GM18867 (cell line): ENCODE measurements around the gene C14orf93.

Source experiments
- ATAC-seq: cut with Tn5 transposase; IDR thresholded peaks from one replicate; pipeline ENCODE4 v1.9.1; 2021; ENCODE audit warnings: mild to moderate bottlenecking, moderate library complexity; ENCODE audit not compliant: unreplicated experiment

The C14orf93 gene

GRCh38 chr14:23009939-23010726 lies at the start of gene C14orf93:
Gene C14orf93 (minus strand): TSS chr14:23010143. CDS start chr14:22999023, 11,120 bp downstream.
- peak; percentile 44 for ATAC-seq

DNA sequence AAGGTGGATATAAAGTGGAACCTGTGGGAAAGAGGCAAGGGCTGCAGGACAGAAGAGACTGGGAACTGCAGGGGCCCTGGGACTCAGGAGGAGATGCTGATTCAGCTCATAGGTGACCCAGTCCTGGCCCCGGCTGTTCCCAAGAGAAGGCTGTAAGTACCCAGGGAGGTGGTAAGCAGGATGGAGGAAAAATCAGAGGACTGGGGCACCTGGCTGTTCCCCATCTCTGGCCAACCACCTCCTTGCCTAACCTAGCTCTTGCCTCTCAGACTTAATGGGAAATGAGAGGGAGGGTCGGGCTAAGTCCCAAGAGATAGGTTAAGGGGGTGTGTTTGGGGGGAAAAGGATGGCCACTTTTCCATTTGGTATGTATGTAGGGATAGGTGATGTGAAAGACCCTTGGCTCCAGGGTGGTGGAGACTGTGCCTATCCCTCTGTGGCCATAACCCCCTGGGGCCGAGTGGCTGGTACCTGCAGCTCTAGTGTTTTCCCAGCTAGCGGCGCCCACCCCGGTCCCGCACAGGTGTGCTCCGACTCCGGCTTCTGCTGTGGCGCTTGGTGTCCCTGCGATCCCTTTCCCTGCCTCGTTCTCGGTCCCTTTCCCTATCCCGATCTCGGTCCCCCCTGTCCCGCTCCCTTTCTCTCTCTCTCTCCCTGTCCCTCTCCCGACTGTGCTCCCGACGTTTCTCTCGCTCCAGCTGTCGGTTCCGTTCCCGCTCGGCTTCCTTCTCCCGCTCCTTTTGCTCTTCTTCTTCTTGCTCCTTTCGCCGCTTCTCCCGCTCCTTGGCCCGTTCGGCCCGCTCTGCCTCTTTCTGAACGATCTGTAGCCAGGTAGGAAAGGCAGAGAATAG lies 48.9 kb upstream of the C14orf93 start:
- no peak for ATAC-seq

DNA sequence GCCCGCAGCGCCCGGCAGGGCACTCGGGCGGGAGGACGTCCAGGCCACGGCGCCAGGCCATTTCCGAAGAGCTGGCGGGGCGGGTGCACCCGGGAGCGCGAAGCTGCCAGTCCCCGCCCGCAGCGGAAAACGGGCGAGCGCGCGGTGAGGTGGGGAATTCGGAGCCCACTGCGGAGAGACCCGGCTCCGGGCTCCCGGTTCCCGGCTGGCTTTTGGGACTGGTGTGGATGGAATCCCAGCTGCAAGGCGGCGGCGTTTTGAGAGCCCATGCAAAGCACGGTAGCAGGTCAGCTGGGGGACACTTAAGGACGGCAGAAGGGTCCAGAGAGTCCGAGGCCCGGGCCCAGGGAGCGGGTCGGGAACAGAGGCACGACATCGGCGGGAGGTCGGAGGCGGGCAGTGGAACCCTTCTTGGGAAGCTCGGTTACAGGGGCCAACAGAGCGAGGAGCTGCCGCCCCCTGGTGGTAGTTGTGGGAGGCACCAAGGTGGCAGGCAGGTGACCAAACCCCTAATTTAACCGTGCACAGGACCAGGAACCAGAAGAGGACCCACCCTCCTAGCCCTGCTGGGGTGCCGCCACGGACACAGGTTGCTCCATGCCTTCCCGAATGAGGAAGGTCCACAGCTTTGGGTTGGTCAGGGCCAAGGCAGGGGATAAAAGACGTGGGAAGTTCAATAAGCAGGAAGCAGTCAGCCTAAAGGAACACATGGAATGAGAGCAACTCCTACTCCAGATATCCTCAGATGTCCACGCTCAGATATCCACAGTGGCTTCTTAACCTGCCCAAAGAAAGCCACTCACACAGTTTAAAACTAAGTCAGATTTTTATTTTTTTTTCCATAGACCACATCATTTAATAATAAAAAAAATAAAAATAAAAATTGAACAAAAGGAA lies 48.1 kb upstream of the C14orf93 start:
- ATAC-seq, result peak; percentile 63

- ATAC-seq, result peak; percentile 57
These were observed 47.2 kb upstream of the C14orf93 start, which contains the start of gene CDH24 for GRCh38 chr14:23056956-23057756. Gene CDH24 (minus strand): TSS chr14:23057520. CDS start chr14:23055733, 1,787 bp downstream.

- peak; percentile 60 for ATAC-seq
These were observed 46.4 kb upstream of the C14orf93 start for GRCh38 chr14:23056145-23056955.

- ATAC-seq, result no peak
These were observed 45.7 kb upstream of the C14orf93 start for GRCh38 chr14:23055621-23056144.

DNA sequence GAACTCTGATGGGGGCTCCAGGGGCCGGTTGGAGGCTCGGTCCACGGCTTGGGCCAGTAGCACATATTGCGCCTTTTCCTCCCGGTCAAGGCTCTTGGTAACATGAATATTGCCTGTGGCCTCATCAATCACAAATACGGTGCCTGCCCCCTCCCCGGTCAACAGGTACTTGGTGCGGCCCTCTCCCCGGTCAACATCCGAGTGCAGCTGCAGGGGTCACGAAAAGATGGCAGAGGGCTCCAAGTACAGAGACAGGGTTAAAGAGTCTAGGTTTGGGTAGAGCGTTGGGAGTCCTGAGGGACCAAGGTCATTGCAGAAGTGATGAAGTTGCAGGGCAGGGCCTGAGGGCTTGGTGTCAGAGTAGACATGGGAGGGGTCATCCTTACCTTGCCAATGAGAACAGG lies 45.2 kb upstream of the C14orf93 start:
- no peak for ATAC-seq

GRCh38 chr14:23054000-23054811 lies 44.3 kb upstream of the C14orf93 start:
- no peak for ATAC-seq

DNA sequence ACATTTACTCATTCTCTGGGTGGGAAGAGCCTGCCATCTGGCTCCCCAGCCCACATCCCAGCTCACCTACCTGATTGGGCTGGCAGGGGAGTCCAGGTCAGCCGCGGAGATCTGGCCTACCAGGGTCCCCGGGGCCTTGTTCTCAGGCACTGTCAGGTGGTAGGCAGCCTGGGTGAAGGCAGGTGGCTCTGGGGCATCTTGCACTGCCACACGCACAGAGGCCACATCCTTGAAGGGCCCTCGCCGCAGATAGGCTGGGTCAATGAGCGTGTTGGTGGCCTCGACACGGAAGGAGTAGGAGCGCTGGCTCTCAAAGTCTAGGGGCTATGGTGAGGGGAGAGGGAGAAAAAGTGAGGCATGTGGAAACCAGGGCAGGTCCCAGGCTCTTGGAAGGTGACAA lies 43.5 kb upstream of the C14orf93 start:
- no peak for ATAC-seq

DNA sequence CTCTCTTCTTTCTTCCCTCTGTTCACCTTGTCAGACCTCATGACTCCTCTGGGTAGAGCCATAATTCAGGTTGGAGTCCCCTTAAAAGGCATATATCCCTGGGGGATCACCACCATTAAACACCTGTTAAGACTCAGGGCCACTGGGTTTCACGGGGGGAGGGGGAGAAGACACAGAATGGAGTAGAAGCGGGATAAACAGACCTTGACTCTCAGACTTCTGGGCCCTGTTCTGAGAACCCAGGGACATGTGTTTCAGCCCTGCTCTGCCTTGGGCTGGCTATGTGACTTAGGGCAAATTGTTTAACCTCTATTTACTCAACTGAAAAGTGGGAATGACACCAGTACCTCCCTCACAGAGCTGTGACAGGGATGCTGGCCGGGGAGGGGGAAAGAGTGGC lies 42.7 kb upstream of the C14orf93 start:
- ATAC-seq, result no peak

DNA sequence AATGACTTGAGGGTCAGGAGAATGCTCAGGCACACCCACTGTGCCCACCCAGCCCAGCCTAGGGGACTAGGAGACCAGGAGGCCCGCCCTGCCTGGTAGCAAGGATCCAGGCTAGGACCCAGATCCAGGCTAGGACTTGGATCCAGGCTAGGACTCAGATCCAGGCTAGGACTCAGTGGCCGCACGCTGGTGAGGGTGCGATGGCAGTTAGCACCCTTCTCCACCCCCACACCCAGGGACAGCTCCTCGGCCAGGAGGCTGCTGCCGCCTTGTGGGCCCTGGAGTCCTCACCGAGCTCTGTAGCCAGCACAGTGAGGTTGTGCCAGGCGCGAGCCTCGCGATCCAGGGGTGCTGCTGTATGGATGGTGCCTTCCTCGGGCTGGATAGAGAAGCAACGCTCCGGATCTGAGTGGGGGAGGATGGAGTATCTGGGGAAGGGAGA lies 42.3 kb upstream of the C14orf93 start:
- no peak for ATAC-seq

DNA sequence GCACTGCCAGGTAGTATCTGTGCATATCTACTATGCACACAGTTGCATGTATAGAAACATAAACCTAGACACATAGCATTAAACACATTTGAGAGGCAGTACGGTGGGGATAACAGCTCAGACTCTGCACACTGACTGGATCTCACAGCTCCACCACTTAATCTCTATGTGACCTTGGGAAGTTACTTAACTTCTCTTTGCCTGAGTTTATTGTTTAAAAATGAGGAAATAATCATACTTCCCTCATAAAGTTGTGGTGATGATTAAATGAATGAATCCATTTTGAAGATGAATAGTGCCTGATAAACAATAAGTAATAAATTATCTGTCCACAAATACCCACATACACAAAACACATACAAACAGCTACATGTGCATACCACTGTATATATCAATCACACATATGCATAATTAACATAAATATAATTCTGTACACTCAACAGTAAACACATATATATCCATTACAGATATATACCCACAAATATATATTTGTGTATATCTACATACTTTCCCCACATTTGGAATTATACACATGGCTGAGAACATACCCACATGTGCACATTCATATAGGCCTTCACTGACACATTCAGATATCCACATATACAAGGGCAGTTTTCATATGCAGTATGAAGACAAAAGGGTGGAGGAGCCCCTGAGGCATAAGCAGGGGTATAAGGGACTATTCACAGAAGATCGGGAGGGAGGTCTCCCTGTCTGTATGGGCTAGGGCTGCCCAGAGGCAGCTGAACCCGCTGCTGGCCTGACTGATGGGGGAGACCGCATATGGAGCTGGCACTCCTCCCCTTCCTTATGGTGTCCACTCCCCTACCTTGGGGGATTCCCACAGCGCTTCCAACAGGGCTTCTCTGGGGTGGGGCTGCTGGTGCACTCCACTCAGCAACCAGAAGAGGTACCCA lies 41.5 kb upstream of the C14orf93 start:
- no peak for ATAC-seq

DNA sequence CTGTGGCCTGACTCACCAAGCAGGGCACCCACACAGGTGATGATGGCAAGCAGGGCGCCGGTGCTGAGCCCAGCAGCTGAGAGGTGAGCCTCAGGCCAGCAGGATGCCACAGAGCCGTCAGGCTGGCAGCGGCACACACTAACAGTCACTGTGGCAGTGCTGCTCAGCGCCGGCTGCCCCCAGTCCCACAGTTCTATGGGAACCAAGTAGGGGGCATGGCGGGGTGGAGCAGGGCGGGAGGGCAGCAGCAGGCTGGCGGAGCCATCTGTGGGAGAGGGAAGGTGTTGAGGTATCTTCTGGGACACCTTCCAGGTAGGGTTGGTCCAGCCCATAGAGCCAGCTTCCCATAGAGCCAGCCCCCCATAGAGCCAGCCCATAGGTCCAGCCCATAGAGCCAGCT lies 39.1 kb upstream of the C14orf93 start:
- no peak for ATAC-seq

GRCh38 chr14:23047751-23048693 lies 38.1 kb upstream of the C14orf93 start:
- no peak for ATAC-seq

DNA sequence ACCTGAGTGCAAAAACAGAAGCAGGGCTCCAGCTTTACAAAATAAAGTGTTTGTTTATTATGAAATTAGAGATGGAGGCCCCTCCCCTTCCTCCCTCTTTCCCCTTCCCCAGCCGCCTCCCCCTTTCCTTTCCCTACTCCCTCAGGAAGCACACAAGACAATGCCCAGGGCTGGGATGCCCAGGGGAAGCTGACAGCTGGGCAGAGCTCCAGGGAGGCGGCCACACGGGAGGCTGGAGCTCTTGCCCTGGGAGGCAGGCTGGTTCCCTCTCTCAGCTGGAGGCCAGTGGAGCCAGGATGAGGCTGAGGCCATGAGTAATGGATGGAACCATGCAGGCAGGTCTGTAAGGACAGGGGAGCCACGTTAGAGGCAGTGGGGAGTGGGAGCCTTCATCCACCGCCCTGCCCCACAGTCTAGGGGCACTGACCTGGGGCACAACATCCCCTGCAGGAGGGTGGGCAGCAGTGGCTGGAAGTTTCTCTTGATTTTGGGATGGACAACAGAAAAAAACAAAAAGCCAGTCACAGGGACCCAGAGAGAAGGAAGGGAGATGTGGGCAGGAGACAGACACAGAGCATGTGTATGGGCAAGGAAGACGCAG lies 37.2 kb upstream of the C14orf93 start:
- ATAC-seq, result no peak
